SK-N-SH (cell line): Measurements from ENCODE around the gene KSR2. TPM values are rescaled to one million over a fixed set of nuclear protein-coding genes. Genes with fewer than 3 reads are reported as not detected.

Experiments used
- CTCF ChIA-PET: fragments of 300-600, 350-600 bp; formaldehyde crosslinking; extraction: SDS; loops from one replicate; lab custom pipeline; 2021; lab: Yijun Ruan, JAX
- POLR2A ChIA-PET: fragments of 350-600 bp; sonication (Branson Sonifier 250); formaldehyde crosslinking; extraction: SDS; loops from one replicate; lab custom pipeline; 2020; ENCODE audit warnings: antibody characterized with exemption, inconsistent platforms; lab: Yijun Ruan, JAX
- DNase-seq: peaks from one replicate; pipeline ENCODE4 v3.0.0; 2012
- H2AFZ ChIP-seq: fragments of 200-600 bp; sonication (generic); 2 replicates; pipeline ENCODE4 v1.8.1; 2016; ENCODE audit warnings: antibody characterized with exemption, mild to moderate bottlenecking, low read depth
- H3F3A ChIP-seq: fragments of 200-600 bp; sonication (generic); replicated peaks from 2 replicates; pipeline ENCODE3; 2016; ENCODE audit warnings: antibody characterized with exemption, mild to moderate bottlenecking; ENCODE audit not compliant: insufficient read depth
- H3K27ac ChIP-seq, 2 experiments: fragments of 200-500 bp in 1 of 2; fragments of 200-600 bp in 1 of 2; sonication (Bioruptor generic) in 1 of 2; sonication (generic), shearing (Covaris generic) in 1 of 2; 2 replicates each; pipeline versions ENCODE4 v1.5.1 to v1.6.1; 2014 to 2016; ENCODE audit warnings: low read depth in 2 of 2, inconsistent platforms in 1 of 2, low read length in 1 of 2, mild to moderate bottlenecking in 1 of 2, mixed read lengths in 1 of 2
- H3K27me3 ChIP-seq: fragments of 200-600 bp; sonication (generic), shearing (Covaris generic); 2 replicates; pipeline ENCODE4 v1.6.1; 2016; ENCODE audit warnings: mixed run types; ENCODE audit not compliant: insufficient read depth
- H3K36me3 ChIP-seq, 2 experiments: fragments of 200-500 bp in 1 of 2; fragments of 200-600 bp in 1 of 2; sonication (Bioruptor generic) in 1 of 2; sonication (generic) in 1 of 2; replicated peaks in 1 of 2; 2 replicates each; pipeline versions ENCODE3 to v1.5.1; 2014 to 2016; ENCODE audit warnings: low read length in 1 of 2, mild to moderate bottlenecking in 1 of 2; ENCODE audit not compliant: insufficient read depth in 2 of 2, control insufficient read depth in 1 of 2
- H3K4me1 ChIP-seq, 2 experiments: fragments of 200-500 bp in 1 of 2; fragments of 200-600 bp in 1 of 2; sonication (Bioruptor generic) in 1 of 2; sonication (generic), shearing (Covaris generic) in 1 of 2; 2 replicates each; pipeline versions ENCODE4 v1.5.1 to v1.6.1; 2014 to 2016; ENCODE audit warnings: low read depth in 1 of 2, low read length in 1 of 2, mixed run types in 1 of 2; ENCODE audit not compliant: insufficient read depth in 2 of 2, control insufficient read depth in 1 of 2
- H3K4me2 ChIP-seq: fragments of 200-600 bp; sonication (generic), shearing (Covaris generic); 2 replicates; pipeline ENCODE4 v1.6.1; 2017; ENCODE audit warnings: mixed run types
- H3K4me3 ChIP-seq, 2 experiments: fragments of 200-500 bp in 1 of 2; fragments of 200-600 bp in 1 of 2; sonication (Bioruptor generic) in 1 of 2; sonication (generic), shearing (Covaris generic) in 1 of 2; 2 replicates each; pipeline versions ENCODE4 v1.5.1 to v1.8.1; 2014 to 2016; ENCODE audit warnings: low read depth in 2 of 2, inconsistent platforms in 1 of 2, low read length in 1 of 2, mild to moderate bottlenecking in 1 of 2, mixed read lengths in 1 of 2, moderate library complexity in 1 of 2
- H3K79me2 ChIP-seq: fragments of 200-600 bp; sonication (generic); 2 replicates; pipeline ENCODE4 v1.8.1; 2017; ENCODE audit warnings: mild to moderate bottlenecking; ENCODE audit not compliant: insufficient read depth
- H3K9ac ChIP-seq: fragments of 200-600 bp; sonication (generic); 2 replicates; pipeline ENCODE4 v1.6.1; 2017; ENCODE audit warnings: mixed run types
- H3K9me2 ChIP-seq: fragments of 200-600 bp; sonication (generic); 2 replicates; pipeline ENCODE4 v1.6.1; 2017; ENCODE audit warnings: mixed run types
- H3K9me3 ChIP-seq: fragments of 200-600 bp; sonication (generic); 2 replicates; pipeline ENCODE4 v1.6.1; 2017; ENCODE audit warnings: mixed run types, mild to moderate bottlenecking, moderate library complexity
- H4K20me1 ChIP-seq: fragments of 200-600 bp; sonication (generic); 2 replicates; pipeline ENCODE4 v1.6.1; 2017; ENCODE audit warnings: mild to moderate bottlenecking, mixed run types; ENCODE audit not compliant: insufficient read depth
- EZH2phosphoT487 ChIP-seq: fragments of 200-600 bp; sonication (generic); IDR thresholded peaks from 2 replicates; pipeline ENCODE4 v1.6.1; 2017; ENCODE audit warnings: low read depth, mixed run types, mild to moderate bottlenecking, antibody characterized with exemption, moderate library complexity, borderline replicate concordance
- FOSL2 ChIP-seq: IDR thresholded peaks from 2 replicates; pipeline ENCODE4 v1.4.0; 2012; ENCODE audit warnings: low read depth, mild to moderate bottlenecking, moderate library complexity, borderline replicate concordance
- FOXJ3 ChIP-seq: sonication (generic); formaldehyde crosslinking; IDR thresholded peaks from 2 replicates; pipeline ENCODE4 v1.5.1; 2020; ENCODE audit warnings: mild to moderate bottlenecking, missing genetic modification reagents
- IRF3 ChIP-seq: fragments of 150-350 bp; IDR thresholded peaks from 2 replicates; pipeline ENCODE4 v1.6.1; 2016; ENCODE audit warnings: mild to moderate bottlenecking, low read depth, low read length
- JUND ChIP-seq: IDR thresholded peaks from 2 replicates; pipeline ENCODE4 v1.4.0; 2012
- MAX ChIP-seq: IDR thresholded peaks from 2 replicates; pipeline ENCODE4 v1.4.0; 2012; ENCODE audit warnings: low read depth
- NRF1 ChIP-seq: IDR thresholded peaks from 2 replicates; pipeline ENCODE4 v1.6.1; 2012; ENCODE audit warnings: low read depth, mild to moderate bottlenecking, low read length
- POLR2AphosphoS5 ChIP-seq: IDR thresholded peaks from 2 replicates; pipeline ENCODE4 v1.6.1; 2012; ENCODE audit warnings: low read depth, low read length
- RCOR1 ChIP-seq: fragments of 150-350 bp; IDR thresholded peaks from 2 replicates; pipeline ENCODE4 v1.6.1; 2017; ENCODE audit warnings: antibody characterized with exemption, low read length
- SIN3A ChIP-seq: IDR thresholded peaks from 2 replicates; pipeline ENCODE4 v1.6.1; 2012; ENCODE audit warnings: low read depth, mild to moderate bottlenecking, low read length, moderate library complexity, borderline replicate concordance
- SMC3 ChIP-seq: IDR thresholded peaks from 2 replicates; pipeline ENCODE4 v1.6.1; 2012; ENCODE audit warnings: low read depth, low read length, improper control_type of control experiment
- TAF1 ChIP-seq: IDR thresholded peaks from 2 replicates; pipeline ENCODE4 v1.6.1; 2012; ENCODE audit warnings: low read depth, mild to moderate bottlenecking, low read length, moderate library complexity, borderline replicate concordance
- TCF12 ChIP-seq: IDR thresholded peaks from 2 replicates; pipeline ENCODE4 v1.4.0; 2012
- USF1 ChIP-seq: IDR thresholded peaks from 2 replicates; pipeline ENCODE4 v1.4.0; 2012; ENCODE audit warnings: low read depth, borderline replicate concordance
- YY1 ChIP-seq: IDR thresholded peaks from 2 replicates; pipeline ENCODE4 v1.4.0; 2012; ENCODE audit warnings: low read depth, mild to moderate bottlenecking
- WGBS: methylation state at CpG from one replicate; pipeline ENCODE4 v1.1.6; 2017; ENCODE audit warnings: low lambda C conversion rate; 5-methylcytosine and 5-hydroxymethylcytosine counted together
- polyA plus RNA-seq, 3 experiments: library from polyadenylated mRNA; depleted of rRNA; stranded (reverse); fragments of >200 nt; gene quantifications; 2 replicates each; pipeline ENCODE4 v1.2.3, GENCODE V29; 2012
- TF ChIP-seq, protein P1 (sequence below): fragments of 200-600 bp; sonication (generic); IDR thresholded peaks from 2 replicates; pipeline ENCODE4 v1.6.1; 2017; ENCODE audit warnings: antibody characterized with exemption, mild to moderate bottlenecking, moderate library complexity
- TF ChIP-seq, protein P2 (sequence below): IDR thresholded peaks from 2 replicates; pipeline ENCODE4 v1.4.0; 2012; ENCODE audit warnings: low read depth, borderline replicate concordance

Gene KSR2
- polyA plus RNA-seq, 1 of the 3 experiments (the other 2 are of a cell fraction): 0.12 TPM

- Histone ChIP-seq H3K9me3 (no peaks in the 10 kb centered on the region), H3K79me2 (no peaks in the 10 kb centered on the region), H4K20me1 (no peaks in the 10 kb centered on the region), H3K27ac (no peak overlapping the region), H3K4me2 (no peak overlapping the region), H3K27me3 (no peaks in the 10 kb centered on the region), H2AFZ (no peak overlapping the region), H3K36me3 (no peaks in the 10 kb centered on the region), H3K9me2 (no peaks in the 10 kb centered on the region), H3K4me1 (peaks cover 0 to 18% of the 10 kb centered on the region in 2 experiments; a peak in 1 of 4 replicates), H3K4me3 (no peak overlapping the region), H3F3A (no peaks in the 10 kb centered on the region), H3K9ac (no peak overlapping the region)
- TF ChIP-seq SMC3 (no peak), POLR2AphosphoS5 (no peak), SIN3A (no peak), RCOR1 (no peak), IRF3 (no peak), TCF12 (no peak), JUND (no peak), FOXJ3 (CRISPR knock-in tag) (no peak), MAX (no peak), USF1 (no peak), EZH2phosphoT487 (no peak), YY1 (no peak), TAF1 (no peak), NRF1 (no peak)
- TF ChIP-seq, protein P1, sequence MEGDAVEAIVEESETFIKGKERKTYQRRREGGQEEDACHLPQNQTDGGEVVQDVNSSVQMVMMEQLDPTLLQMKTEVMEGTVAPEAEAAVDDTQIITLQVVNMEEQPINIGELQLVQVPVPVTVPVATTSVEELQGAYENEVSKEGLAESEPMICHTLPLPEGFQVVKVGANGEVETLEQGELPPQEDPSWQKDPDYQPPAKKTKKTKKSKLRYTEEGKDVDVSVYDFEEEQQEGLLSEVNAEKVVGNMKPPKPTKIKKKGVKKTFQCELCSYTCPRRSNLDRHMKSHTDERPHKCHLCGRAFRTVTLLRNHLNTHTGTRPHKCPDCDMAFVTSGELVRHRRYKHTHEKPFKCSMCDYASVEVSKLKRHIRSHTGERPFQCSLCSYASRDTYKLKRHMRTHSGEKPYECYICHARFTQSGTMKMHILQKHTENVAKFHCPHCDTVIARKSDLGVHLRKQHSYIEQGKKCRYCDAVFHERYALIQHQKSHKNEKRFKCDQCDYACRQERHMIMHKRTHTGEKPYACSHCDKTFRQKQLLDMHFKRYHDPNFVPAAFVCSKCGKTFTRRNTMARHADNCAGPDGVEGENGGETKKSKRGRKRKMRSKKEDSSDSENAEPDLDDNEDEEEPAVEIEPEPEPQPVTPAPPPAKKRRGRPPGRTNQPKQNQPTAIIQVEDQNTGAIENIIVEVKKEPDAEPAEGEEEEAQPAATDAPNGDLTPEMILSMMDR: no peak
- 48% methylated on average over 3 of the region's 3 CpGs for WGBS
- ChIA-PET POLR2A (no interaction called here), CTCF (interaction anchor here (0.6 to 1.9 kb wide), 5 partner anchors 9 to 231 kb away, joined by 3 to 7 read pairs (median 4); no protein-coding TSS in a partner anchor)
- DNase-seq: no peak
Observed at GRCh38 chr12:117468016-117468415, 500.8 kb downstream of the KSR2 start.

GRCh38 chr12:117467588-117467987 lies 501.2 kb downstream of the KSR2 start:
- no peak overlapping the region for H3K9ac ChIP-seq
- no peaks in the 10 kb centered on the region for H4K20me1 ChIP-seq
- H3K27me3 ChIP-seq: no peaks in the 10 kb centered on the region
- no peaks in the 10 kb centered on the region for H3K9me2 ChIP-seq
- no peaks in the 10 kb centered on the region for H3F3A ChIP-seq
- peaks cover 0 to 14% of the 10 kb centered on the region in 2 experiments; a peak in 1 of 4 replicates for H3K4me1 ChIP-seq
- ChIA-PET CTCF (interaction anchor here (0.6 to 1.9 kb wide), 5 partner anchors 9 to 231 kb away, joined by 3 to 7 read pairs (median 4); no protein-coding TSS in a partner anchor), POLR2A (no interaction called here)
- no peak for DNase-seq
- H3K27ac ChIP-seq: no peak overlapping the region
- no peaks in the 10 kb centered on the region for H3K9me3 ChIP-seq
- no peaks in the 10 kb centered on the region for H3K79me2 ChIP-seq
- no peaks in the 10 kb centered on the region for H3K36me3 ChIP-seq
- H2AFZ ChIP-seq: no peak overlapping the region
- no peak overlapping the region for H3K4me2 ChIP-seq
- H3K4me3 ChIP-seq: no peak overlapping the region
- TF ChIP-seq RCOR1 (no peak), EZH2phosphoT487 (no peak), FOSL2 (no peak), YY1 (no peak), USF1 (no peak)
- TF ChIP-seq, protein P2, sequence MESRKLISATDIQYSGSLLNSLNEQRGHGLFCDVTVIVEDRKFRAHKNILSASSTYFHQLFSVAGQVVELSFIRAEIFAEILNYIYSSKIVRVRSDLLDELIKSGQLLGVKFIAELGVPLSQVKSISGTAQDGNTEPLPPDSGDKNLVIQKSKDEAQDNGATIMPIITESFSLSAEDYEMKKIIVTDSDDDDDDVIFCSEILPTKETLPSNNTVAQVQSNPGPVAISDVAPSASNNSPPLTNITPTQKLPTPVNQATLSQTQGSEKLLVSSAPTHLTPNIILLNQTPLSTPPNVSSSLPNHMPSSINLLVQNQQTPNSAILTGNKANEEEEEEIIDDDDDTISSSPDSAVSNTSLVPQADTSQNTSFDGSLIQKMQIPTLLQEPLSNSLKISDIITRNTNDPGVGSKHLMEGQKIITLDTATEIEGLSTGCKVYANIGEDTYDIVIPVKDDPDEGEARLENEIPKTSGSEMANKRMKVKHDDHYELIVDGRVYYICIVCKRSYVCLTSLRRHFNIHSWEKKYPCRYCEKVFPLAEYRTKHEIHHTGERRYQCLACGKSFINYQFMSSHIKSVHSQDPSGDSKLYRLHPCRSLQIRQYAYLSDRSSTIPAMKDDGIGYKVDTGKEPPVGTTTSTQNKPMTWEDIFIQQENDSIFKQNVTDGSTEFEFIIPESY: no peak
- TF ChIP-seq, protein P1: no peak
